Measurements from ENCODE around the gene KRTAP4-5.
"Not testable (repeated sequence)": the region's sequence is repeated elsewhere in the genome, so short reads cannot be mapped to it uniquely, and the experiment has no call there.

Gene KRTAP4-5

DNA sequence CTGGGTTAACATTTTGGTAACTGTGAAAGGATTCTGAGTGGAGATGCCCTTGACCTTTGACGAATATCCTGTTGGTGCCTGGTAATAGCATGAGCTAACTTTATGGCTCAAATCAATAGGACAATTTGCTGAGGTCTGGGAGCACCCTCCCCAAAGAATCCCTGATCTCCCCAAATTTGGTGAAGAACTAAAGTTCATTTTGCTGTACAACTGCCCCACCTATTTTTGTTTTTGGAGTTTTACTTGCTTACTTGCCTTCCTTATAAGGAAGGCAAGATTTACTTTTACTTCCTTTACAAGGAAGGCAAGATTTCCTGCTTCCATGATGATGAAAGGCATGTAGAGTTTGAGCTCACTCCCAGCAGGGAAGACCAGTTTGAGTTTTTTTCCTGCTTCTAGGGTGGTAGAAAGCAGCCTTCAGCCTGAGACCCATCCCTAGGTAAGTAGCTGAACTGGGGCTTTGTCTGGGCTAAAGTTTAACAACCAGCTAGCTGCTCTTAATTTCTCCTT lies 41.6 kb downstream of the KRTAP4-5 start:
- no peak overlapping the region for H3K27ac ChIP-seq (ENCODE audit: low read depth, low read length, severe bottlenecking)
- WGBS, 2 experiments (ENCODE audit: insufficient coverage in 2 of 2): no CpG with 5 or more reads among the region's 1 CpG
- no peak overlapping the region for H3K4me3 ChIP-seq (ENCODE audit: extremely low read depth, insufficient read depth, low read length, poor library complexity, severe bottlenecking)
- H3K4me1 ChIP-seq (ENCODE audit: control insufficient read depth, insufficient read depth, low read length, poor library complexity, severe bottlenecking): peaks cover 6% of the 10 kb centered on the region
- no peaks in the 10 kb centered on the region for H3K36me3 ChIP-seq (ENCODE audit: control insufficient read depth, insufficient read depth, low read length)
- peaks cover 7% of the 10 kb centered on the region for H3K9me3 ChIP-seq (ENCODE audit: control insufficient read depth, low read length)

DNA sequence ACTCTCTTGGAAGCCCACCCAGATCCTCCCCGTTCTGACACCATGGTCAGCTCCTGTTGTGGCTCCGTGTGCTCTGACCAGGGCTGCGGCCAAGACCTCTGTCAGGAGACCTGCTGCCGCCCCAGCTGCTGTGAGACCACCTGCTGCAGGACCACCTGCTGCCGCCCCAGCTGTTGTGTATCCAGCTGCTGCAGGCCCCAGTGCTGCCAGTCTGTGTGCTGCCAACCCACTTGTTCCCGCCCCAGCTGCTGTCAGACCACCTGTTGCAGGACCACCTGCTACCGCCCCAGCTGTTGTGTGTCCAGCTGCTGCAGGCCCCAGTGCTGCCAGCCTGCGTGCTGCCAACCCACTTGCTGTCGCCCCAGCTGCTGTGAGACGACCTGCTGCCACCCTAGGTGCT lies 44.3 kb downstream of the KRTAP4-5 start, which contains the start of gene KRTAP4-9:
Gene KRTAP4-9, plus strand, starts transcription at position 43 of the 400 bp plus-strand sequence. Its CDS starts 0 bp downstream, at position 43.
- not testable (repeated sequence) for H3K4me3 ChIP-seq (ENCODE audit: extremely low read depth, insufficient read depth, low read length, poor library complexity, severe bottlenecking); H3K36me3 ChIP-seq (ENCODE audit: control insufficient read depth, insufficient read depth, low read length); H3K4me1 ChIP-seq (ENCODE audit: control insufficient read depth, insufficient read depth, low read length, poor library complexity, severe bottlenecking); H3K9me3 ChIP-seq (ENCODE audit: control insufficient read depth, low read length); H3K27ac ChIP-seq (ENCODE audit: low read depth, low read length, severe bottlenecking)
- WGBS, 2 experiments (ENCODE audit: insufficient coverage in 2 of 2): 75 to 80% methylated on average over 9 of the region's 10 CpGs

DNA sequence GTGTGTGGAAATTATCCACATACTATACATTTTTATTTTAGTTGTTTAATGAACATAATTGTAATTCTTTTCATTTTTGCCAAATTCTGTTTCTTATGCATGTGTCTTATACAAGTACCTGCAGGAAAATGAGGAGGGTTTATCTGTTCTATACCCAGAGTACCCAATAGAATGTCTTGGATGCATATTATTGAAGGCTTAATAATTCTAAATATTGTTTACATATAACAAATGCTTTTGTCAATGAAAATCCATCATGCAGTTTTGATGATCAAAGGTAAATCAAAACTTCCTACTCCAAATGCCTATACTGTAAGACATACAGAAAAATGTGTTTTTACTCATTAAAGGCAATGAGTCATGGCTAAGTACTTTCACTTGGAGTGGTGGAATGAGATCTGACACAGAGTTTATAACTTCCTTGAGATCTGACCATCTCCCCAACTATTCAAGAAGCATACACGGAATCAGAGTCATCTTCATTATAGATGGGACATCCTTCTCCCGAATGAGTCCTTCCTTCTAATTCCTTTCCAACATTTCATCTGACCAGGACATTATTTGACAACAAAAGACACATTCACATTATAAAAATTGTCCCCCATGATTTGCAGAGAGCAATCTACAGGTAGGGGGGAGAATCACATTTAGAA lies 45.1 kb downstream of the KRTAP4-5 start:
- not testable (repeated sequence) for H3K36me3 ChIP-seq (ENCODE audit: control insufficient read depth, insufficient read depth, low read length); H3K4me1 ChIP-seq (ENCODE audit: control insufficient read depth, insufficient read depth, low read length, poor library complexity, severe bottlenecking); H3K9me3 ChIP-seq (ENCODE audit: control insufficient read depth, low read length); H3K4me3 ChIP-seq (ENCODE audit: extremely low read depth, insufficient read depth, low read length, poor library complexity, severe bottlenecking); H3K27ac ChIP-seq (ENCODE audit: low read depth, low read length, severe bottlenecking)
- no CpG with 5 or more reads among the region's 2 CpGs for WGBS, 2 experiments (ENCODE audit: insufficient coverage in 2 of 2)

DNA sequence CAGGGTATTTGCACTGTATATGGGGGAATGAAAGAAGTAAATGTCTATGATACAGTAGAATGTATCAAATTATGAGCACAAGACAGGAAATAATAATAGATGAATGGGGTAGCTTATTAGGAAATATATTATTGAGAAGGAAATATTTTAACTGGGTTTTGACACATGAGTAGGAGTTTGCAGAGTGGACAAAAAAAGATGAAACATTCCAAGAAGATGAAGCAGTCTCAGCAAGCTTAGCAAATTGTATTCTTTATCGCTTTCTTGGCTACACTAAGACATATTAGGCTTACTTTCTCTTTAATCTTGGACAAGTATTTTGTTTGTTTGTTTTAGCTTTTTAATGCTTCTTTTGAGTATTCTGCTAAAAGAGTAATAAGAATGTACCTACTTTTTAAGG lies 45.7 kb downstream of the KRTAP4-5 start:
- Histone ChIP-seq H3K27ac (ENCODE audit: low read depth, low read length, severe bottlenecking) (no peak overlapping the region), H3K36me3 (ENCODE audit: control insufficient read depth, insufficient read depth, low read length) (no peaks in the 10 kb centered on the region), H3K9me3 (ENCODE audit: control insufficient read depth, low read length) (peaks cover 7% of the 10 kb centered on the region), H3K4me3 (ENCODE audit: extremely low read depth, insufficient read depth, low read length, poor library complexity, severe bottlenecking) (no peak overlapping the region), H3K4me1 (ENCODE audit: control insufficient read depth, insufficient read depth, low read length, poor library complexity, severe bottlenecking) (peaks cover 6% of the 10 kb centered on the region)
- 80% methylated on average over 1 of the region's 1 CpG; no CpG with 5 or more reads in 1 of the 2 experiments for WGBS, 2 experiments (ENCODE audit: insufficient coverage in 2 of 2)

DNA sequence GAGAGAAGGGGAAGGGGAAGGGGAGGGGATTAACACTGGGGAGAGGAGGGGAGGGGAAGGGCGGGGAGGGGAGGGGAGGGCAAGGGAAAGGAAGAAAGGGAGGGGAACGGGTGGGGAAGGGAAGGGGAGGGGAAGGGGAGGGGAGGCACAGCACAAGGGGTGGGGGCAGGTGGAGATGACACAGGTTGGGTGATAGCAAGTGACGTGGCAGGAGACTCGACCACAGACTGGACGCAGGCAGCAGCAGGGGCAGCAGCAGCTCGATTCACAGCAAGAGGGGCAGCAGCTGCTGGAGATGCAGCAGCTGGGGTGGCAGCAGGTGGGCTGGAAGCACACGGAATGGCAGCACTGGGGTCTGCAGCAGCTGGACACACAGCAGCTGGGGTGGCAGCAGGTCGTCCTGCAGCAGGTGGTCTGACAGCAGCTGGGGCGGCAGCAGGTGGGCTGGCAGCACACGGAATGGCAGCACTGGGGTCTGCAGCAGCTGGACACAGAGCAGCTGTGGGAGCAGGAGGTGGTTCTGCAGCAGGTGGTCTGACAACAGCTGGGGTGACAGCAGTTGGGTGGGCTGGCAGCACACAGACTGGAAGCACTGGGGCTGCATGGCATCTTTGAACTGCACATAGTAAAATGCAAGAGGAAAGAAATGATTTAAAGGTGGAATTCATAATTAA lies 47.9 kb downstream of the KRTAP4-5 start, which contains the start of gene KRTAP4-16:
Gene KRTAP4-16, minus strand, starts transcription at position 624 of the 674 bp plus-strand sequence. Its CDS starts 0 bp downstream, at position 624.
- Histone ChIP-seq H3K4me1 (ENCODE audit: control insufficient read depth, insufficient read depth, low read length, poor library complexity, severe bottlenecking) (peaks cover 6% of the 10 kb centered on the region), H3K4me3 (ENCODE audit: extremely low read depth, insufficient read depth, low read length, poor library complexity, severe bottlenecking) (no peak within 1 kb of the TSS), H3K36me3 (ENCODE audit: control insufficient read depth, insufficient read depth, low read length) (no peaks in the 10 kb centered on the region), H3K27ac (ENCODE audit: low read depth, low read length, severe bottlenecking) (no peak within 1 kb of the TSS), H3K9me3 (ENCODE audit: control insufficient read depth, low read length) (no peaks in the 10 kb centered on the region)
- 57 to 58% methylated on average over 7 to 9 of the region's 10 CpGs for WGBS, 2 experiments (ENCODE audit: insufficient coverage in 2 of 2)

DNA sequence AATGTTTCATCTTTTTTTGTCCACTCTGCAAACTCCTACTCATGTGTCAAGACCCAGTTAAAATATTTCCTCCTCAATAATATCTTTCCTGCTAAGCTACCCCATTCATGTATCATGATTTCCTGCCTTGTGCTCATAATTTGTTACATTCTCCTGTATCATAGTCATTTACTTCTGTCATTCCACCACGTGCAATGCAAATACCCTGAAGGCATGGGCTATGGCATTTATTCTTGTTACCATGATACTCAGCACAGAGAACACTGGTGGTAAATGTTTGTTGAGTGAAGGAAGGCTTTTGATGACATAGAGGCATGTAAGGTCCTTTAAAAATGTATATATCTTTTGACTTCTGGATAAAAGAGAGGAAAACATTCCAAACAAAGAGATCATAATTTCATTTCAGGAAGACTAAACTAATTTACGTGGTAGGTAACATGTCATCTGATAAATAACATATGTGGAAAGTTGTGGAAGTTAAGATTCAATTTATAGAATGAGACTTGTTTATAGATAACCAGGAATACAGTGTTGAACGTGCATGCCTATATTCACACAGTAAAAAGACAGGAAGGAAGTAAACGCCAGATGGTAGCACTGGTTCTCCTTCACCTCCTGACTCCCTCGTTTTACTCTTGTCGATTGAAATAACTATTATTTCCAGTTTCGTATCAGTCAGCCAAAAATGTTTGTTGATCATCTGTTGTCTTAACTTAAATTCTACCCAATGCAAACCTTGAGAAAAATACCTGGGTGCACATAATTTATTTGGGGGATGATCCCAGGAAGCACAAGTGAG lies 49.7 kb downstream of the KRTAP4-5 start:
- peak overlapping the region; percentile 16 for H3K27ac ChIP-seq (ENCODE audit: low read depth, low read length, severe bottlenecking)
- not testable (repeated sequence) for H3K4me1 ChIP-seq (ENCODE audit: control insufficient read depth, insufficient read depth, low read length, poor library complexity, severe bottlenecking); H3K4me3 ChIP-seq (ENCODE audit: extremely low read depth, insufficient read depth, low read length, poor library complexity, severe bottlenecking); H3K9me3 ChIP-seq (ENCODE audit: control insufficient read depth, low read length); H3K36me3 ChIP-seq (ENCODE audit: control insufficient read depth, insufficient read depth, low read length)
- 90 to 93% methylated on average over 2 to 3 of the region's 7 CpGs for WGBS, 2 experiments (ENCODE audit: insufficient coverage in 2 of 2)

Data from mesodermal cell (in vitro differentiated cells).